Breast epithelium (tissue), 4 donors: ENCODE measurements around the gene RAD50. TPM values are rescaled to one million over a fixed set of nuclear protein-coding genes. Genes with fewer than 3 reads are reported as not detected.

ENCODE experiments used
- DNase-seq, 2 donors: peaks; one replicate each; pipeline ENCODE4 v3.0.0-alpha.2; 2019; ENCODE audit warnings: low spot score in 2 of 2
- H3K27ac ChIP-seq, 2 donors: fragments of 200-600 bp; sonication (generic) in 1 of 2; one replicate each; pipeline ENCODE4 v1.5.1; 2016 to 2019; ENCODE audit warnings: mild to moderate bottlenecking in 1 of 2
- H3K27me3 ChIP-seq, 2 donors: fragments of 200-600 bp; sonication (generic) in 1 of 2; one replicate each; pipeline versions ENCODE4 v1.5.1 to v1.6.0; 2017 to 2019; ENCODE audit warnings: control low read depth in 1 of 2, mild to moderate bottlenecking in 1 of 2
- H3K36me3 ChIP-seq: fragments of 200-600 bp; one replicate; pipeline ENCODE4 v1.5.1; 2019
- H3K4me1 ChIP-seq, 2 donors: fragments of 200-600 bp; sonication (generic); one replicate each; pipeline ENCODE4 v1.5.1; 2016 to 2019; ENCODE audit warnings: control low read depth in 1 of 2
- H3K4me3 ChIP-seq, 3 donors: fragments of 200-600 bp; sonication (generic); 1 replicate in 2 of 3; 2 replicates in 1 of 3; pipeline ENCODE4 v1.5.1; 2016 to 2019; ENCODE audit warnings: mild to moderate bottlenecking in 3 of 3, moderate library complexity in 2 of 3
- H3K9me3 ChIP-seq, 2 donors: fragments of 200-600 bp; sonication (generic) in 1 of 2; one replicate each; pipeline ENCODE4 v1.5.1; 2016 to 2019; ENCODE audit warnings: control low read depth in 1 of 2
- CTCF ChIP-seq, 3 donors: fragments of 450-650 bp; IDR thresholded peaks; one replicate each; pipeline ENCODE4 v1.5.1; 2016 to 2017; ENCODE audit warnings: antibody characterized with exemption in 3 of 3, mild to moderate bottlenecking in 3 of 3, moderate library complexity in 3 of 3
- POLR2A ChIP-seq: fragments of 450-650 bp; IDR thresholded peaks from one replicate; pipeline ENCODE4 v1.6.1; 2016; ENCODE audit warnings: antibody characterized with exemption, mild to moderate bottlenecking, moderate library complexity
- POLR2AphosphoS5 ChIP-seq, 3 donors: sonication (generic); formaldehyde crosslinking; IDR thresholded peaks; one replicate each; pipeline ENCODE4 v1.6.1; 2017; ENCODE audit warnings: antibody characterized with exemption in 3 of 3
- intact Hi-C: fragments of 100-400 bp; cut with DNase I; formaldehyde crosslinking; loops from one replicate; pipeline ENCODE4 v1.15.1; 2023; ENCODE audit warnings: low total_unique reads
- total RNA-seq, 3 donors: library from RNA; depleted of rRNA; stranded (reverse); fragments of >200 nt; gene quantifications; one replicate each; pipeline ENCODE4 v1.1.0, GENCODE V29; 2016

Gene RAD50
- total RNA-seq, 3 donors from 2014 or later = 44.2 to 47.4 (median 44.6) TPM

DNA sequence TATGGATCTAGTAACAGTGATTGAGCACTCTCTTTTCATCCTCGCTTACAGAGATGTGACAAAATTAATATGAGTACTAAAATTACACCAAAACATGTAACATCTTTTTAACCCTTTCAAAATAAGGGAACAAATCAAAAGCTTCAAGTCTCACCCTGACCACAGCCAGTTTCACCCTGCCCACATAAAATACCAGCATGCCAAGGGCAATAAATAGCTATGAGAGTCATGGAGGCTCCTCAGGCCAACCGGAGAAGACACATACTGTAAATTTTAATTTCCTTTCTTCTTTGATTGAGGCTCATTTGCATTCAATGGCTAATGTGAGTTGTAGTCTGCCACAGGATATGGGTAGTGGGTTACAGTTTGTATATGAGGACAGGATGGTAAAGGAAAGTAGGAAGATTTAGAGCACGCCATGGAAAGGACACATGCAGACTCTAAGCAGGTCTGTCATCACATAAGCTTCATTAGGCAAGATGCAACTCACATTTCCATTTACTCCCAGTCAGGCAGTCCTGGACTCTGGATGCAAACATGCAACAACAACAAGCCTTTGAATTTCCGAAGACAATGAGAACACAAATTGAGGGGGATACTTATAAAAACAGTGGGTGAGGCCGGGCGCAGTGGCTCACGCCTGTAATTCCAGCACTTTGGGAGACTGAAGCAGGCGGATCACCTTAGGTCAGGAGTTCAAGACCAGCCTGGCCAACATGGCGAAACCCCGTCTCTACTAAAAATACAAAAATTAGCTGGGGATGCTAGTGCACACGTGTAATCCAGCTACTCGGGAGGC lies 128.3 kb downstream of the RAD50 start:
- H3K27me3 ChIP-seq = no peaks in the 10 kb centered on the region
- H3K36me3 ChIP-seq = no peaks in the 10 kb centered on the region
- DNase-seq = no peak
- H3K9me3 ChIP-seq = no peaks in the 10 kb centered on the region
- intact Hi-C loops = no loop called here
- no peaks in the 10 kb centered on the region for H3K4me1 ChIP-seq
- TF ChIP-seq POLR2AphosphoS5 (IDR thresholded peaks at IDR 0.05) (no peak), POLR2A (no peak)
- H3K27ac ChIP-seq = no peak overlapping the region
- H3K4me3 ChIP-seq = no peak overlapping the region

DNA sequence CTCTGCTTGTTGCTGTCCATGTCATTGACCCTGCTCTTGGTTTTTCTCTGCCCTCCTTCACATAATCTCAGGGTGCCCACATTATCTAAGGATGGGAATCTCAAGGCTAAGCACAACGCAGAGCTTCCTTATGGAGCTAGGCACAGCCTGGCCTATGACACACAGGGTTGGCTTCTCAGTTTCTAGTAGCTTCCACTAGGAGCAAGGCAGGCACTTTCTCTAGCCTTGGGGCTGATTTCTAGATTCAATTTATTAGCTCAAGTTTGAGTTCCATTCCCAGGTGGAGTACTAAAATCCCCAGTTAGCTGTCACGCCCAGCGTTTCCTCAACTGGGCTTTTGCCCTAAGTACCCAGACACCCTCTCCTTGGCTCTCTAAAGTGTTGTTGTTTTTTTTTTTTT lies 129.4 kb downstream of the RAD50 start:
- intact Hi-C loops = no loop called here

DNA sequence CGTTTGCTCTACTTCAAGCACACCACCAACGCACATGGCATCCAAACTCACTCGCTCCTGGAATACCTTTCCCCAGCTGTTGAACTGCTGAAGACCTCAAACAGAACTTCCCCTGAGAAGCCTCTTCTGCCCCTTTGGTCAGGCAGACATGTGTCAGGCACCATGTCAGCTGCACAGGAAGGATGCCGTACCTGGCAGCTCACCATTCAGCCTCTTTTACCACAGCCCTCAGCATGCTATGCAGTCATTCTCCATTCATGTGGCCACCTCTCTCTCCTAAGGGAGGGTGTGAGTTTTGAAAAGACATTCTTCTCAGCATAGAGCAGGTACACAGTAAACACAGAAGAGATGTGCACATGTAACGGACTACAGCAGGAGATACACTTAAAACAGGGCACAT lies 131.2 kb downstream of the RAD50 start:
- Histone ChIP-seq H3K9me3 (no peaks in the 10 kb centered on the region), H3K27me3 (no peaks in the 10 kb centered on the region), H3K4me1 (no peaks in the 10 kb centered on the region), H3K36me3 (no peaks in the 10 kb centered on the region), H3K4me3 (no peak overlapping the region), H3K27ac (no peak overlapping the region)
- TF ChIP-seq POLR2AphosphoS5 (IDR thresholded peaks at IDR 0.05) (no peak), POLR2A (no peak), CTCF (IDR thresholded peaks at IDR 0.05) (no peak)
- DNase-seq = no peak
- intact Hi-C loops = no loop called here

More for the DNA sequence above, 129.4 kb downstream of the RAD50 start:
- no peaks in the 10 kb centered on the region for H3K27me3 ChIP-seq
- no peaks in the 10 kb centered on the region for H3K9me3 ChIP-seq
- DNase-seq = no peak
- H3K4me3 ChIP-seq = no peak overlapping the region
- H3K36me3 ChIP-seq = no peaks in the 10 kb centered on the region
- TF ChIP-seq CTCF (IDR thresholded peaks at IDR 0.05) (no peak), POLR2A (no peak), POLR2AphosphoS5 (IDR thresholded peaks at IDR 0.05) (no peak)
- no peaks in the 10 kb centered on the region for H3K4me1 ChIP-seq
- H3K27ac ChIP-seq = no peak overlapping the region

- TF ChIP-seq POLR2AphosphoS5 (IDR thresholded peaks at IDR 0.05) (no peak), POLR2A (no peak), CTCF (IDR thresholded peaks at IDR 0.05) (no peak)
- no peaks in the 10 kb centered on the region for H3K4me1 ChIP-seq
These were observed 132.0 kb downstream of the RAD50 start for GRCh38 chr5:132688536-132689339.

DNA sequence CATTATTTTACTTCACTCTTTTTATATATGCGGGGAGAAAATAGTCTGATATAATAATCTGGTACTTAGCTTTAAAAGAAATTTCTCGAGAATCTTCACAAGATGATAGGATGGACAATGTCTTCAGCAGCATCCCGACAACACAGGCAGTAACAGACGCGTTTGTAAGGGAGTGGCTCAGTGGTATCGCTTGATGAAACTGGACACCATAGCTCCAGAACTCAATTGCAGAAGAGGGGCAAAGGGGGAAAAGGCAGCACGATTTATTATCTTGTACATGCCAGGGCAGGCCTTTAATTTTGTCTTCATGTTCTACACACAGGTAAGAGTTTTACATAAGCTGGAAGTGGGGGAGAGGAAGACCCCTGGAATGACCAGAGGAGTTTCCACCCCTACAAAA lies 132.7 kb downstream of the RAD50 start:
- intact Hi-C loops = no loop called here

More at GRCh38 chr5:132688536-132689339, 132.0 kb downstream of the RAD50 start:
- Histone ChIP-seq H3K36me3 (no peaks in the 10 kb centered on the region), H3K27me3 (no peaks in the 10 kb centered on the region), H3K27ac (no peak overlapping the region), H3K4me3 (no peak overlapping the region), H3K9me3 (no peaks in the 10 kb centered on the region)
- intact Hi-C loops = no loop called here
- DNase-seq = no peak

More for the DNA sequence above, 132.7 kb downstream of the RAD50 start:
- DNase-seq = no peak
- Histone ChIP-seq H3K27ac (no peak overlapping the region), H3K27me3 (no peaks in the 10 kb centered on the region), H3K4me1 (no peaks in the 10 kb centered on the region), H3K4me3 (no peak overlapping the region), H3K9me3 (no peaks in the 10 kb centered on the region), H3K36me3 (no peaks in the 10 kb centered on the region)
- TF ChIP-seq POLR2A = no peak
- no peak for TF ChIP-seq CTCF (IDR thresholded peaks at IDR 0.05)
- TF ChIP-seq POLR2AphosphoS5 (IDR thresholded peaks at IDR 0.05) = no peak
